HG02642 (cell line): ENCODE measurements around the gene CDKN1C.

Experiments used
- ATAC-seq: cut with Tn5 transposase; IDR thresholded peaks from one replicate; pipeline ENCODE4 v1.9.1; 2021; ENCODE audit warnings: mild to moderate bottlenecking; ENCODE audit not compliant: unreplicated experiment, poor library complexity

Gene CDKN1C

GRCh38 chr11:2870969-2871680 lies 14.4 kb downstream of the CDKN1C start:
- ATAC-seq: no peak

- no peak for ATAC-seq
Measured at GRCh38 chr11:2870460-2870859, 15.1 kb downstream of the CDKN1C start.

GRCh38 chr11:2869561-2870427 lies 15.8 kb downstream of the CDKN1C start:
- no peak for ATAC-seq

- no peak for ATAC-seq
Measured at GRCh38 chr11:2869134-2869526, 16.4 kb downstream of the CDKN1C start.

GRCh38 chr11:2868506-2869133 lies 17.0 kb downstream of the CDKN1C start:
- no peak for ATAC-seq

GRCh38 chr11:2867722-2868505 lies 17.7 kb downstream of the CDKN1C start:
- no peak for ATAC-seq

- no peak for ATAC-seq
Measured at GRCh38 chr11:2867142-2867541, 18.4 kb downstream of the CDKN1C start.

GRCh38 chr11:2865922-2866577 lies 19.5 kb downstream of the CDKN1C start:
- ATAC-seq: no peak

- ATAC-seq: no peak
Measured at GRCh38 chr11:2864901-2865300, 20.7 kb downstream of the CDKN1C start.

GRCh38 chr11:2863276-2863618 lies 22.3 kb downstream of the CDKN1C start:
- no peak for ATAC-seq

- no peak for ATAC-seq
Measured at GRCh38 chr11:2862395-2863275, 22.9 kb downstream of the CDKN1C start.

GRCh38 chr11:2860636-2861035 lies 24.9 kb downstream of the CDKN1C start:
- ATAC-seq: no peak

GRCh38 chr11:2859699-2860037 lies 25.9 kb downstream of the CDKN1C start:
- no peak for ATAC-seq

- ATAC-seq: no peak
Measured at GRCh38 chr11:2858995-2859698, 26.4 kb downstream of the CDKN1C start.

- ATAC-seq: no peak
Measured at GRCh38 chr11:2857918-2858317, 27.7 kb downstream of the CDKN1C start.

GRCh38 chr11:2857276-2857675 lies 28.3 kb downstream of the CDKN1C start:
- no peak for ATAC-seq

- no peak for ATAC-seq
Measured at GRCh38 chr11:2855162-2855561, 30.4 kb downstream of the CDKN1C start.

GRCh38 chr11:2853997-2854560 lies 31.5 kb downstream of the CDKN1C start:
- ATAC-seq: no peak
